ENCODE data around the gene MARCHF2.

DNA sequence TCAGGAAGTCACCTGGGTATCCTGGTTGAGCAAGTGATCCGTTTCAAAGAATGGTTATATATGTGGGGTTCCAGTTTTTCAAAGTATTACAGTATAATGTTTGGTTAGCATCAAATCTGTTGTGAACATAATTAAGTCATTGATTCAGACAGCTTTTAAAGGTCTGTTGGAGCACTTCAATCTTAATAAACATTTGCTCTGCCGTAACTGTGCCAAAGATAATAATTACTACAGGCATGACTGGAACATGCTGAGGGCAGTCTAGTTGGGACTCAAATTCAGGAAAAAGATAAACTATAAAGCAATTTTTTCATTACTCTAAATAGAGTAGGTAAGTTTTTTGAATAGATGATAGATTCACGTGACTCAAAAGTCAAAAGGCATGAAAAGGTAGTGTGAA lies 55.0 kb downstream of the MARCHF2 start:
- TF ChIP-seq, protein P1, sequence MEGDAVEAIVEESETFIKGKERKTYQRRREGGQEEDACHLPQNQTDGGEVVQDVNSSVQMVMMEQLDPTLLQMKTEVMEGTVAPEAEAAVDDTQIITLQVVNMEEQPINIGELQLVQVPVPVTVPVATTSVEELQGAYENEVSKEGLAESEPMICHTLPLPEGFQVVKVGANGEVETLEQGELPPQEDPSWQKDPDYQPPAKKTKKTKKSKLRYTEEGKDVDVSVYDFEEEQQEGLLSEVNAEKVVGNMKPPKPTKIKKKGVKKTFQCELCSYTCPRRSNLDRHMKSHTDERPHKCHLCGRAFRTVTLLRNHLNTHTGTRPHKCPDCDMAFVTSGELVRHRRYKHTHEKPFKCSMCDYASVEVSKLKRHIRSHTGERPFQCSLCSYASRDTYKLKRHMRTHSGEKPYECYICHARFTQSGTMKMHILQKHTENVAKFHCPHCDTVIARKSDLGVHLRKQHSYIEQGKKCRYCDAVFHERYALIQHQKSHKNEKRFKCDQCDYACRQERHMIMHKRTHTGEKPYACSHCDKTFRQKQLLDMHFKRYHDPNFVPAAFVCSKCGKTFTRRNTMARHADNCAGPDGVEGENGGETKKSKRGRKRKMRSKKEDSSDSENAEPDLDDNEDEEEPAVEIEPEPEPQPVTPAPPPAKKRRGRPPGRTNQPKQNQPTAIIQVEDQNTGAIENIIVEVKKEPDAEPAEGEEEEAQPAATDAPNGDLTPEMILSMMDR (IDR thresholded peaks at IDR 0.05; ENCODE audit: low read depth, low read length) = no peak
- TF ChIP-seq POLR2A (IDR thresholded peaks at IDR 0.05; ENCODE audit: extremely low read depth, insufficient read length) = no peak

All from NB4 (cell line).